Renal pelvis (tissue), 12 donors: ENCODE data around the gene PNP. TPM values are rescaled to one million over a fixed set of nuclear protein-coding genes. Genes with fewer than 3 reads are reported as not detected.

Experiments
- DNase-seq: peaks from one replicate; pipeline ENCODE4 v3.0.0-alpha.2; 2013
- long read RNA-seq, 16 experiments: transcript quantifications; one replicate each; lab custom pipeline, GENCODE V29; 2026
- polyA plus RNA-seq, 3 donors: library from polyadenylated mRNA; unstranded; fragments of 120-200 nt; gene quantifications; one replicate each; pipeline ENCODE4 v1.2.1, GENCODE V29; 2013; ENCODE audit not compliant: insufficient read length in 3 of 3

Gene PNP
- 10 to 100 TPM; 67.6 to 80.2 (median 78.8) TPM for polyA plus RNA-seq
- long read RNA-seq, donor 1, transcript PNP-201 (6 exons, 1,509 nt): major isoform, 12 of 69 reads
- long read RNA-seq, donor 1, transcript PNP-207 (2 exons, 2,573 nt): minor isoform, 6 of 69 reads
- long read RNA-seq, donor 1, partial matches to known transcripts: 50 of 69 reads
- long read RNA-seq, donor 1, other reads (novel, unspliced or antisense): 0 of 69 reads
- long read RNA-seq, donor 2, transcript PNP-207 (2 exons, 2,573 nt): minor isoform, 6 of 62 reads
- long read RNA-seq, donor 2, transcript PNP-201 (6 exons, 1,509 nt): major isoform, 9 of 62 reads
- long read RNA-seq, donor 2, partial matches to known transcripts: 47 of 62 reads
- long read RNA-seq, donor 2, other reads (novel, unspliced or antisense): 0 of 62 reads
- long read RNA-seq, donor 3, transcript PNP-201 (6 exons, 1,509 nt): major isoform, 5 of 47 reads
- long read RNA-seq, donor 3, partial matches to known transcripts: 38 of 47 reads
- long read RNA-seq, donor 3, other reads (novel, unspliced or antisense): 0 of 47 reads
- long read RNA-seq, donor 4, transcript PNP-201 (6 exons, 1,509 nt): major isoform, 5 of 68 reads
- long read RNA-seq, donor 4, partial matches to known transcripts: 59 of 68 reads
- long read RNA-seq, donor 4, other reads (novel, unspliced or antisense): 0 of 68 reads
- long read RNA-seq, donor 5, partial matches to known transcripts: 0 of 7 reads
- long read RNA-seq, donor 5, other reads (novel, unspliced or antisense): 0 of 7 reads
- long read RNA-seq, donor 6, transcript PNP-207 (2 exons, 2,573 nt): minor isoform, 9 of 78 reads
- long read RNA-seq, donor 6, transcript PNP-201 (6 exons, 1,509 nt): major isoform, 11 of 78 reads
- long read RNA-seq, donor 6, partial matches to known transcripts: 58 of 78 reads
- long read RNA-seq, donor 6, other reads (novel, unspliced or antisense): 0 of 78 reads
- long read RNA-seq, donor 7, transcript PNP-201 (6 exons, 1,509 nt): major isoform, 11 of 17 reads
- long read RNA-seq, donor 7, transcript PNP-207 (2 exons, 2,573 nt): minor isoform, 6 of 17 reads
- long read RNA-seq, donor 7, partial matches to known transcripts: 0 of 17 reads
- long read RNA-seq, donor 7, other reads (novel, unspliced or antisense): 0 of 17 reads
- long read RNA-seq, donor 8, partial matches to known transcripts: 0 of 2 reads
- long read RNA-seq, donor 8, other reads (novel, unspliced or antisense): 0 of 2 reads
- long read RNA-seq, donor 9, transcript PNP-201 (6 exons, 1,509 nt): major isoform, 10 of 51 reads
- long read RNA-seq, donor 9, partial matches to known transcripts: 39 of 51 reads
- long read RNA-seq, donor 9, other reads (novel, unspliced or antisense): 0 of 51 reads
- long read RNA-seq, donor 10, transcript PNP-207 (2 exons, 2,573 nt): minor isoform, 7 of 81 reads
- long read RNA-seq, donor 10, transcript PNP-201 (6 exons, 1,509 nt): major isoform, 12 of 81 reads
- long read RNA-seq, donor 10, partial matches to known transcripts: 62 of 81 reads
- long read RNA-seq, donor 10, other reads (novel, unspliced or antisense): 0 of 81 reads
- long read RNA-seq, donor 11, partial matches to known transcripts: 25 of 31 reads
- long read RNA-seq, donor 11, other reads (novel, unspliced or antisense): 0 of 31 reads
- long read RNA-seq, donor 12, partial matches to known transcripts: 37 of 43 reads
- long read RNA-seq, donor 12, other reads (novel, unspliced or antisense): 0 of 43 reads
- long read RNA-seq, donor 13, partial matches to known transcripts: 19 of 28 reads
- long read RNA-seq, donor 13, other reads (novel, unspliced or antisense): 0 of 28 reads
- long read RNA-seq, donor 14: 0 reads
- long read RNA-seq, donor 15: 0 reads
- long read RNA-seq, donor 16, transcript PNP-201 (6 exons, 1,509 nt): major isoform, 11 of 15 reads
- long read RNA-seq, donor 16, partial matches to known transcripts: 0 of 15 reads
- long read RNA-seq, donor 16, other reads (novel, unspliced or antisense): 0 of 15 reads

- DNase-seq: peak; percentile 77
These were observed at the start of gene PNP for GRCh38 chr14:20469242-20469889. PNP (plus strand) TSS chr14:20469406; CDS start chr14:20469525, 119 bp downstream.

- no peak for DNase-seq
These were observed 49.8 kb upstream of the PNP start for GRCh38 chr14:20419419-20419818.

- DNase-seq: no peak
These were observed 47.9 kb upstream of the PNP start for GRCh38 chr14:20421267-20421666.

GRCh38 chr14:20422886-20423285, 46.3 kb upstream of the PNP start:
- DNase-seq: no peak

- DNase-seq: no peak
These were observed 44.4 kb upstream of the PNP start for GRCh38 chr14:20424851-20425250.

GRCh38 chr14:20427231-20428009, 41.8 kb upstream of the PNP start:
- DNase-seq: no peak

- DNase-seq: no peak
These were observed 41.2 kb upstream of the PNP start for GRCh38 chr14:20428010-20428365.

GRCh38 chr14:20428802-20429201, 40.4 kb upstream of the PNP start:
- no peak for DNase-seq

- no peak for DNase-seq
These were observed 39.2 kb upstream of the PNP start for GRCh38 chr14:20429801-20430669.

GRCh38 chr14:20434701-20435581, 34.3 kb upstream of the PNP start:
- DNase-seq: no peak

GRCh38 chr14:20435582-20436362, 33.4 kb upstream of the PNP start, which contains the start of gene KLHL33:
KLHL33 (minus strand) TSS chr14:20436166; CDS start chr14:20435811, 355 bp downstream.
- no peak for DNase-seq

GRCh38 chr14:20436363-20436755, 32.8 kb upstream of the PNP start:
- no peak for DNase-seq

GRCh38 chr14:20438664-20439063, 30.5 kb upstream of the PNP start:
- DNase-seq: no peak

- DNase-seq: no peak
These were observed 28.7 kb upstream of the PNP start for GRCh38 chr14:20440465-20440864.

GRCh38 chr14:20440882-20441281, 28.3 kb upstream of the PNP start:
- DNase-seq: no peak

- DNase-seq: no peak
These were observed 27.7 kb upstream of the PNP start for GRCh38 chr14:20441461-20441860.
